OCI-M2 (cell line): ENCODE data around the gene USH1G.
"Not testable (repeated sequence)": the region's sequence is repeated elsewhere in the genome, so short reads cannot be mapped to it uniquely, and the experiment has no call there.

Experiments
- DNase-seq: peaks from one replicate; lab custom pipeline; 2025; ENCODE audit not compliant: unreplicated experiment; lab: John Stamatoyannopoulos, UW

Gene USH1G

DNA sequence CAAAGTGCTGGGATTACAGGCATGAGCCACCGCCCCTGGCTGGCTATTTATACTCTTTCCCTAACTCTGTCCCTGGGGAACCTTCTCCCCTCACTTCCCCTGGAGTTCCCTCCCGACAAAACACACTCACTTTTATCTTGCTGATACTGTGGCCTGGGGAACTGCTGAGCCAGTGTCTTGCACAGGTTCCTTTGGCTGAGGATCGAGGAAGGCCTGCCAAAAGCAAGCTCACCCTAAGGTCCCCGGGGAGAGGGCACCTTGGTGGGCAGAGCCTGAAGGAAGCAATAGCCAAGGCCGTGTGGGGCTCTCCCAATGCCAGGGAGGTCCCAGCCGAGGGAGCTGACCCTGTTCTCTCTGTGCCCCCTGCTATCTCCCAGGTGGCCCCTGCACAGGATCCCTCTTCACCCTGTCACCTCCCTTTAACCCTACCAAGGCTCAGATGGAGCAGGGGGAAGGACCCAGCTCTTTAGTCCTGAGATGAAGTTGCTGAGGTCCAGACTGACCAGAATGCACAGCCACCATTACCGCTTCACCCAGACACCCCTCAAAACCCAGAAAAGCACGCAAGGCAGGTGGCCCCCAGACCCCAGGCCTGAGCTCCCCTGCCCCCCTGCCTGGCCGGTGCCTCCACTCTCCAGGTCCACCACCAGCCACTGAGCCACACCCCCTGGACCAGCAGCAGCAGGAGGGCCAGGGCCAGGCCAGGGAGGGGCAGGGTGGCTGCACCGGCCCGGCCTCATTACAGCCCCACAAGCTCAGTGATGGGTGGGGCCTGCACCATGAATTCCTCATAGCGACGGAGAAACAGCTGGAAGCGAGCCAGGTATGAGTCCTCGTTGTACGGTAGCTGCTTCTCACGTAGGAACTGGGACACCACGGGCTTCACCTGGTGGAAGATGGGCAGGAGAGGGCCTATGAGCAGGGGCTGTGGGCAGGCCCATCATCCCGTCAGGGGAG is 45.2 kb downstream of the USH1G start:
- DNase-seq: no peak

GRCh38 chr17:74875977-74876593 is 47.0 kb downstream of the USH1G start:
- no peak for DNase-seq

GRCh38 chr17:74875155-74875976 is 47.7 kb downstream of the USH1G start:
- no peak for DNase-seq

DNA sequence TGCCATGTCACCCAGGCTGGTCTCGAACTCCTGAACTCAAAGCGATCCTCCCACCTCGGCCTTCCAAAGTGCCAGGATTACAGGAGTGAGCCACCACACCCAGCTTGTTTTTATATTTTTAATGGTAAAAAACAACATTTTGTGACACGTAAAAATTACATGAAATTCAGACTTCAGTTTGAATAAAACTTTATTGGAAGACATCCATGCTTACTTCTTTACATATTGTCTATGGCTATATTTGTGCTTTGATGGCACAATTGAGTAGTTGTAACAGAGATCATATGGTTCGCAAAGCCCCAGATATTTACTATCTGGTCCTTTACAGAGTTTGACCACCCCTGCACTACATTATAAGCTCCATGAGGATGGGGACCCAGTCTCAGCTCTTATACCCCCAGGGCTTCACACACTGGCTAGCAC is 48.4 kb downstream of the USH1G start:
- DNase-seq: no peak

- no peak for DNase-seq
These were observed 49.0 kb downstream of the USH1G start for GRCh38 chr17:74873874-74874614.

DNA sequence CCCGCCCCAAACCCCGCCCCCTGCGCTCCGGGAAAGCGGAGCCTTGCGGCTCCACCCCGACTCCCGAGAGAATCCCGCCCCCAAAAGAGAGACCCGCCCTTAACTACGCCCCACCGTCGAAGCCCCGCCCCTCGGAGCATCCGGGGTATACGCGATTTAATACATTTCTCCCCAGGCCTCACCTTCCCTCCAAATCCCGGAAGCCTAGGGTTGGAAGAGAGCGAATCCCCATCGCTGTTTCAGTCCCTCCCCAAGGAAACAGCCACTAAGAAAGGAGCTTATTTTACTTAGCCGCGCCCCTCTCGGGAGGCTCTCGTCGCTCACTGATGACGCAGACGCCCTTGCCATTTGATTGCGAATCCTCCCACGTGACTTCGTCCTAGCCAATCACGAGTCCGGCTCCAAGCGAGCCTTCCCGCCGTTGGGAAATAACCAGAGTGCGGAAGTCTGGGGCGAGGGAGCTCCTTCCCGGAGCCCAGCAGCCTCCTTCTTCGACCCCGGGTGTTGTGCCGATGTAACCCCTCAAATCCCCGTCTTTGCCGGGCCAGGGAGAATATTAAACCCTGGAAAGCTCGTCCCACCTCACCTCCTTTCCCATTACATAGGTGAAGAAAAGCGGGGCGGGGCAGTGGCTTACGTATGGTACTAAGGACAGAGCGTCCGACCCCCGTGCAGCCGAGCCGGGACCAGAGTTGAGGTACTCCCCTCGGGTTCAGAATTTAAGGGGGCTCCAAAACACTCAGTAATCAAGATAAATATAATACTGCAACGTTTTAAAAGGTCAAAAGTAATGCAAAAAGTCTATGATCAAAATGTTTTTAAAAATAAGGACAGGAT is 49.8 kb downstream of the USH1G start:
- DNase-seq: peak; percentile 85

GRCh38 chr17:74872313-74873036 is 50.6 kb downstream of the USH1G start, which contains the start of gene FDXR:
Gene FDXR (minus strand): TSS chr17:74872994. CDS start chr17:74872944, 50 bp downstream.
- DNase-seq: no peak

DNA sequence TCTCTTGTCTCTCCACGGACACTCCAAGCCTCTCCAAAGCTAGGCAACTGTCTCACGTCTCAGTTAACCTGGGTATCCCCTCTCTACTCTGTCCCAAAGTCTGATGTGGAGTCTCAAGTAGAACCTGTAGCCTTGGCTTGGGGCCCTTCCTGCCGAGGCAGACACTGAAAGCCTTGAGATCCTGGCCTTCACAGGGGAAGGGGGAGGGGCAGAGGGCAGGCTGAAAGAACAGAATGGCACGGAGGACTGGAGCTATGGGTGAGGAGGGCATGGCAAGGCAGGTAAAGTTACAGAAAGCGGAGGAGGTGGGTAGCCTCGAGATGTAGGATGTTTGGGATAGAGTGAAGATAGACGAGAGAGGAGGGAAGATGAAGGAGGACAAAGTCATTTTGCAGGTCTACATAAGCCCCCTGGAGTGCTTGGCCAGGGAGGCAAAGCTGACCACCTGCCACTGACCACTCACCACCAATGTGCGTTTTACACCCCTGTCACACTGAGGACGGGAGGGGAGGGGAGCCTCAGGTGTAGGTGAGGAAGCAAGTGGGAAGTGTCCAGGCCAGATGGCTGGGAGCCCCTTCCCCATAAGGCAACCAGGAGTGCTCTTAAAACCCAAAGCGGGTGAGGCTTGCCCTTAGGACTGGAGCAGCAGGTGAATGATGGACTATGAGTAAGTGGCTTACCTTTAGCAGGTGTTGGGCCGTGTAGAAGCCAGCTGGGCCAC is 51.5 kb downstream of the USH1G start:
- DNase-seq: no peak

GRCh38 chr17:74870512-74870911 is 52.5 kb downstream of the USH1G start:
- no peak for DNase-seq

- not testable (repeated sequence) for DNase-seq
These were observed 53.0 kb downstream of the USH1G start for GRCh38 chr17:74870028-74870427.

DNA sequence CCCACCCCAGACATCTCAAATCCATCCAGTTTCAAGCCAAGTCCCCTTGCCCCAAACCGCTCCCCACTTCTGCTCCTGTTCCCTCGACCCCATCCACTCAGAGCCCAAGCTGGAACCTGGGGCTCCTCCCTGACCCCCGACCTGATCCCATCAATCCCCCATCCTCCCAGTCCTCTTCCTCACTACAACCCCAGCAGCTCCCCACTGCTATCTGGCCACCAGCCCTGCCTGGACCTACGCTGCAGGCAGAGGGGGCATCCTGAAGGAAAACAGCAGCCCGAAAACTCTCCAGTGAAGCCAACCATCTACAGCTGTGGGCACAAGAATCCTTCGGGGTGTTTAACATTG is 54.2 kb downstream of the USH1G start:
- DNase-seq: no peak

GRCh38 chr17:74868251-74868907 is 54.7 kb downstream of the USH1G start:
- no peak for DNase-seq

DNA sequence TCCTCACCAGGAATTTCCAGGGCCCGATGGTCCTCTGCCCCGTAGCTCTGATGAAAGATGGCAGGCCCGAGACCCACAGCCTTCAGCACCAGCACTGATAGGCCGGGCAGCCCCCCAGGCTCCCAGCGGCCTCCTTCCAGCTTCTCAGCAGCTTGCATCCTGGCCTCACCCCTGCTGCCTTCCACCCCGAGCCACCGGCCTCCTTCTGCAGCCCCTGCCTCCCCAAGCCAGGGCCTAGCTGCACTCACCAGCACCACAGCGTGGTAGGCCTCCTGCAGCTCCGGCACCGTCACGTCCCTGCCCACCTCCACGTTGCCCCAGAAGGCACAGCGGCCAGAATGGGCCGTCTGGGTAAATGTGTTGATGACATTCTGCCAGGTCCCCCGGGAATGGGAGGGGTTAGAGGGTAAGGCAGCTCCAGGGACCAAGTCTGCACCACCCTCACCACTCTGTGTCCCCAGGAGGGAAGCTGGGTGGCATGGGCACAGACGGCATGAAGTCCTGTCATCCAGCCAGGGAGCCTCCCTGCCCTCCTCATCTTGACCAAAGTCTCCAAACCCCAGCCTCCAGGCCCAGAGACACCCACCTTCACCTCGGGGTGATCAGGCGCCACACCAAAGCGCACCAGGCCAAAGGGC is 56.7 kb downstream of the USH1G start:
- no peak for DNase-seq
